ENCODE measurements around the gene TMEM247. TPM values are rescaled to one million over a fixed set of nuclear protein-coding genes. Genes with fewer than 3 reads are reported as not detected.

The TMEM247 gene
- total and polyA plus RNA-seq, 2 of the 8 experiments (the other 6 are each of a cell fraction or from before 2014, with no cell fraction given) = not detected

DNA sequence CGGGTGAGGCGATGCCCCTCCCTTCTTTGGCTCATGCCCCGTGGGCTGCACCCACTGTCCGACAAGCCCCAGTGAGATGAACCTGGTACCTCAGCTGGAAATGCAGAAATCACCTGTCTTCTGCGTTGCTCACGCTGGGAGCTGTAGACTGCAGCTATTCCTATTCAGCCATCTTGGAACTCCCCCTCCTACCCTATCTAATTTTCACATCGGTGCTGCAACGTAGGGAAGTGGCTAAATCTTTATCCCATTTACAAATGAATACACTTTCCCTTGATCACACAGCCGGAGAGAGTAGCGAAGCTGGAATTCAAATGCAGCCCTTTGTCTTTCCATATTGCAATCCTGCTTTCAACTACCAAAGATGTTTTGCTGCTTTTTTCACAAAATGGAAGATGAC, 1.4 kb upstream of the TMEM247 start (continued):
- TF ChIP-seq, protein P1, sequence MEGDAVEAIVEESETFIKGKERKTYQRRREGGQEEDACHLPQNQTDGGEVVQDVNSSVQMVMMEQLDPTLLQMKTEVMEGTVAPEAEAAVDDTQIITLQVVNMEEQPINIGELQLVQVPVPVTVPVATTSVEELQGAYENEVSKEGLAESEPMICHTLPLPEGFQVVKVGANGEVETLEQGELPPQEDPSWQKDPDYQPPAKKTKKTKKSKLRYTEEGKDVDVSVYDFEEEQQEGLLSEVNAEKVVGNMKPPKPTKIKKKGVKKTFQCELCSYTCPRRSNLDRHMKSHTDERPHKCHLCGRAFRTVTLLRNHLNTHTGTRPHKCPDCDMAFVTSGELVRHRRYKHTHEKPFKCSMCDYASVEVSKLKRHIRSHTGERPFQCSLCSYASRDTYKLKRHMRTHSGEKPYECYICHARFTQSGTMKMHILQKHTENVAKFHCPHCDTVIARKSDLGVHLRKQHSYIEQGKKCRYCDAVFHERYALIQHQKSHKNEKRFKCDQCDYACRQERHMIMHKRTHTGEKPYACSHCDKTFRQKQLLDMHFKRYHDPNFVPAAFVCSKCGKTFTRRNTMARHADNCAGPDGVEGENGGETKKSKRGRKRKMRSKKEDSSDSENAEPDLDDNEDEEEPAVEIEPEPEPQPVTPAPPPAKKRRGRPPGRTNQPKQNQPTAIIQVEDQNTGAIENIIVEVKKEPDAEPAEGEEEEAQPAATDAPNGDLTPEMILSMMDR (IDR thresholded peaks at IDR 0.05; ENCODE audit: control extremely low read depth in 1 of 3, insufficient read depth in 1 of 3, low read depth in 1 of 3, low read length in 3 of 3) = no peak

Measured in H1 (cell line).